Erythroblast (primary cell): ENCODE measurements around the gene PRLR.

ENCODE experiments used
- GATA1 ChIP-seq: IDR thresholded peaks from 2 replicates; pipeline ENCODE4 v1.6.1; 2011; ENCODE audit warnings: low read depth, mild to moderate bottlenecking, control low read depth, low read length, moderate library complexity
- POLR2A ChIP-seq: IDR thresholded peaks from 2 replicates; pipeline ENCODE4 v1.6.1; 2011; ENCODE audit warnings: mild to moderate bottlenecking, low read length

DNA sequence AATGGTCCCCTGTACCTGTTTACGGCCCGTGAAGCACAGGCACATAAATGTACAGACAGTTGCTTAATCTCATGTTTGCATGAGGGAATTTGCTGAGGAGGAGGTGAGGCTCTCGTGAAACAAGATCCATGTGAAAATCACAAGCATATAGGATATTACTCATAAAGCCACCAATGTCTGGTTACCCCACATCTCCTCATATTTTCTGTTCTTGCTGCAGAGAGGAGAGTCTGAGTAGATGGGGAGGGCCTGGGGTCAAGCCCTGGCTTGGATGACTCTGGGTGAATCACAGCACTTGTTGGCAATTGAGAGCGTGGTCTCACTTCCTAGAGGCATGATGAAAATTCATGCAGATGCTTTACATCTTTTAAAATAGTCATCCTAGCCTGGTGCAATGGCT, 183.5 kb downstream of the PRLR start:
- TF ChIP-seq POLR2A (no peak), GATA1 (no peak)
